ENCODE measurements around the gene NKRF. TPM values are rescaled to one million over a fixed set of nuclear protein-coding genes. Genes with fewer than 3 reads are reported as not detected.

The NKRF gene
- polyA plus RNA-seq, 1 of the 3 experiments (the other 2 are of a cell fraction), result 3.2 TPM

GRCh38 chrX:119635179-119635578, 29.0 kb upstream of the NKRF start:
- H3F3A ChIP-seq (replicated peaks; ENCODE audit: insufficient read depth), result no peaks in the 10 kb centered on the region
- H3K9me3 ChIP-seq, result no peaks in the 10 kb centered on the region
- ChIA-PET POLR2A (no interaction called here), CTCF (no interaction called here)
- no peak for DNase-seq
- H3K4me1 ChIP-seq (ENCODE audit: control insufficient read depth in 1 of 2, insufficient read depth in 2 of 2, low read depth in 1 of 2, low read length in 1 of 2), result no peaks in the 10 kb centered on the region
- TF ChIP-seq SIN3A (IDR thresholded peaks at IDR 0.05; ENCODE audit: borderline replicate concordance, low read depth, low read length), result no peak
- TF ChIP-seq JUND (IDR thresholded peaks at IDR 0.05), result no peak
- TF ChIP-seq GABPA (IDR thresholded peaks at IDR 0.05; ENCODE audit: low read depth), result no peak
- H2AFZ ChIP-seq (ENCODE audit: low read depth), result no peak overlapping the region
- H3K27ac ChIP-seq (ENCODE audit: low read depth in 2 of 2, low read length in 1 of 2), result no peak overlapping the region
- H3K4me3 ChIP-seq (ENCODE audit: low read depth in 2 of 2, low read length in 1 of 2), result no peak overlapping the region
- H3K4me2 ChIP-seq, result no peak overlapping the region
- no peaks in the 10 kb centered on the region for H3K79me2 ChIP-seq (ENCODE audit: insufficient read depth)
- H3K36me3 ChIP-seq (replicated peaks in 1 of 2; ENCODE audit: control insufficient read depth in 1 of 2, insufficient read depth in 2 of 2, low read length in 1 of 2), result peaks cover 0 to 4% of the 10 kb centered on the region in 2 experiments
- H3K27me3 ChIP-seq (ENCODE audit: insufficient read depth), result no peaks in the 10 kb centered on the region; the same call in 1 of the 2 replicates
- no peaks in the 10 kb centered on the region for H3K9me2 ChIP-seq
- no peak overlapping the region for H3K9ac ChIP-seq
- 38% methylated on average over 3 of the region's 3 CpGs for WGBS (ENCODE audit: low lambda C conversion rate)
- no peaks in the 10 kb centered on the region for H4K20me1 ChIP-seq (ENCODE audit: insufficient read depth)

- Histone ChIP-seq H3K27ac (ENCODE audit: low read depth in 2 of 2, low read length in 1 of 2) (no peak overlapping the region), H4K20me1 (ENCODE audit: insufficient read depth) (no peaks in the 10 kb centered on the region), H3K36me3 (replicated peaks in 1 of 2; ENCODE audit: control insufficient read depth in 1 of 2, insufficient read depth in 2 of 2, low read length in 1 of 2) (no peaks in the 10 kb centered on the region), H3K4me3 (ENCODE audit: low read depth in 2 of 2, low read length in 1 of 2) (no peak overlapping the region), H3K27me3 (ENCODE audit: insufficient read depth) (0 out of 2 replicates have a peak, but pooled peaks cover 4% of the 10 kb centered on the region), H3K9me2 (no peaks in the 10 kb centered on the region), H3K79me2 (ENCODE audit: insufficient read depth) (no peaks in the 10 kb centered on the region), H2AFZ (ENCODE audit: low read depth) (no peak overlapping the region), H3K4me2 (no peak overlapping the region), H3K9ac (no peak overlapping the region), H3F3A (replicated peaks; ENCODE audit: insufficient read depth) (no peaks in the 10 kb centered on the region), H3K9me3 (no peaks in the 10 kb centered on the region), H3K4me1 (ENCODE audit: control insufficient read depth in 1 of 2, insufficient read depth in 2 of 2, low read depth in 1 of 2, low read length in 1 of 2) (no peaks in the 10 kb centered on the region)
- 69% methylated on average over 2 of the region's 2 CpGs for WGBS (ENCODE audit: low lambda C conversion rate)
- ChIA-PET CTCF (interaction anchor here (2.9 kb wide), 1 partner anchor 16 kb away, joined by 10 read pairs; no protein-coding TSS in a partner anchor), POLR2A (no interaction called here)
- DNase-seq, result no peak
- no peak for TF ChIP-seq FOXJ3 (CRISPR knock-in tag; IDR thresholded peaks at IDR 0.05)
Observed at GRCh38 chrX:119625843-119626242, 19.6 kb upstream of the NKRF start.

DNA sequence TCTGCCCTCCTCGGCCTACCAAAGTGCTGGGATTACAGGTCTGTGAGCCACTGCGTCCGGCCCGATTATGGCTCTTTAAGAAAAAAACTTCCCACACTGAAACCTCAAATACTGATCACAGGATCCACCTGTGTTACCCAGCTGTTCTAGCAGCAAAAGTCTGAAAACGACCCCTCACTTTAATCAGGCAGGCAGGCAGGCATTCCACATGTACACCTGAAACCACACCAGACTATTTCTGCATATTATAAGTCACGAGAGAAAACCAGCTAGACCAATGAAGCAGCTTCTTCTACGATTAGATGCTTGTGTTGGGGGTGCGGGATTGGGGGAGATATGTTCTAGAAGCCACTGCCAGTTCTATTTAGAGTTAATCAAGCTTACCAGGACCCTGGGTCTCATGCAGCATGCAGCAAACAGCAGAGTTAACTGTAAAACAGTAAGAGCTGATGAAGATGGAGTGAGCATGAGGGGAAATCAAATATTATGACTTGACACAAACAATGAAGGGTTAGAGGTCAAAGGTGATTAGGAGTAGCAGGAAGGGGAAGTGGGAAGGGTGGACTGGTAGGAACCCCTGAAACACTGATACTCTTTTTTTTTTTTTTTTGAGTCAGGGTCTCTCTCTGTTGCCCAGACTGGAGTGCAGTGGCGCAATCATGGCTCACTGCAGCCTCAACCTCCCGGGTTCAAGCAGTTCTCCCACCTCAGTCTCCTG, 18.9 kb upstream of the NKRF start:
- no peak overlapping the region for H3K4me2 ChIP-seq
- H3K27me3 ChIP-seq (ENCODE audit: insufficient read depth), result peaks cover 4% of the 10 kb centered on the region; the same call in 1 of the 2 replicates
- no peaks in the 10 kb centered on the region for H3F3A ChIP-seq (replicated peaks; ENCODE audit: insufficient read depth)
- H2AFZ ChIP-seq (ENCODE audit: low read depth), result no peak overlapping the region
- ChIA-PET POLR2A (no interaction called here), CTCF (interaction anchor here (2.9 kb wide), 1 partner anchor 15 kb away, joined by 10 read pairs; no protein-coding TSS in a partner anchor)
- H3K9me3 ChIP-seq, result no peaks in the 10 kb centered on the region
- H3K27ac ChIP-seq (ENCODE audit: low read depth in 2 of 2, low read length in 1 of 2), result no peak overlapping the region
- WGBS (ENCODE audit: low lambda C conversion rate), result 45% methylated on average over 10 of the region's 10 CpGs
- no peaks in the 10 kb centered on the region for H3K4me1 ChIP-seq (ENCODE audit: control insufficient read depth in 1 of 2, insufficient read depth in 2 of 2, low read depth in 1 of 2, low read length in 1 of 2)
- no peak overlapping the region for H3K4me3 ChIP-seq (ENCODE audit: low read depth in 2 of 2, low read length in 1 of 2)
- no peaks in the 10 kb centered on the region for H3K79me2 ChIP-seq (ENCODE audit: insufficient read depth)
- no peak overlapping the region for H3K9ac ChIP-seq
- no peak for DNase-seq
- H3K36me3 ChIP-seq (replicated peaks in 1 of 2; ENCODE audit: control insufficient read depth in 1 of 2, insufficient read depth in 2 of 2, low read length in 1 of 2), result no peaks in the 10 kb centered on the region
- no peaks in the 10 kb centered on the region for H3K9me2 ChIP-seq
- no peaks in the 10 kb centered on the region for H4K20me1 ChIP-seq (ENCODE audit: insufficient read depth)
- no peak for TF ChIP-seq CTCF (IDR thresholded peaks at IDR 0.05)
- TF ChIP-seq, protein P1, sequence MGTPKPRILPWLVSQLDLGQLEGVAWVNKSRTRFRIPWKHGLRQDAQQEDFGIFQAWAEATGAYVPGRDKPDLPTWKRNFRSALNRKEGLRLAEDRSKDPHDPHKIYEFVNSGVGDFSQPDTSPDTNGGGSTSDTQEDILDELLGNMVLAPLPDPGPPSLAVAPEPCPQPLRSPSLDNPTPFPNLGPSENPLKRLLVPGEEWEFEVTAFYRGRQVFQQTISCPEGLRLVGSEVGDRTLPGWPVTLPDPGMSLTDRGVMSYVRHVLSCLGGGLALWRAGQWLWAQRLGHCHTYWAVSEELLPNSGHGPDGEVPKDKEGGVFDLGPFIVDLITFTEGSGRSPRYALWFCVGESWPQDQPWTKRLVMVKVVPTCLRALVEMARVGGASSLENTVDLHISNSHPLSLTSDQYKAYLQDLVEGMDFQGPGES (IDR thresholded peaks at IDR 0.05; ENCODE audit: low read depth, low read length), result no peak
- no peak for TF ChIP-seq MXI1 (IDR thresholded peaks at IDR 0.05; ENCODE audit: low read depth, low read length)
- no peak for TF ChIP-seq YY1 (IDR thresholded peaks at IDR 0.05; ENCODE audit: low read depth)
- TF ChIP-seq FOSL2 (IDR thresholded peaks at IDR 0.05; ENCODE audit: borderline replicate concordance, low read depth), result no peak
- TF ChIP-seq CHD2 (IDR thresholded peaks at IDR 0.05; ENCODE audit: low read length, partially characterized antibody), result no peak
- no peak for TF ChIP-seq GATA2 (CRISPR knock-in tag; IDR thresholded peaks at IDR 0.05)
- no peak for TF ChIP-seq RFX5 (IDR thresholded peaks at IDR 0.05; ENCODE audit: low read length)
- TF ChIP-seq USF2 (IDR thresholded peaks at IDR 0.05; ENCODE audit: borderline replicate concordance, low read depth, low read length), result no peak
- TF ChIP-seq TEAD4 (IDR thresholded peaks at IDR 0.05; ENCODE audit: borderline replicate concordance, insufficient read depth), result no peak
- no peak for TF ChIP-seq ELF1 (IDR thresholded peaks at IDR 0.05)
- no peak for TF ChIP-seq FOXM1 (IDR thresholded peaks at IDR 0.05; ENCODE audit: low read depth)
- no peak for TF ChIP-seq EZH2phosphoT487 (IDR thresholded peaks at IDR 0.05; ENCODE audit: borderline replicate concordance, low read depth)
- TF ChIP-seq NFIC (IDR thresholded peaks at IDR 0.05; ENCODE audit: borderline replicate concordance), result no peak
- TF ChIP-seq RAD21 (IDR thresholded peaks at IDR 0.05; ENCODE audit: low read length), result no peak

All from SK-N-SH (cell line).